Activated CD4-positive, alpha-beta T cell treated with anti-CD3 and anti-CD28 coated beads, Interleukin-2, Interleukin-6, amounts not matched to agents 100 ng/mL and 50 ng/mL, durations not matched to agents 16 hours and 8 hours (primary cell): ENCODE results near the gene CDH16.
"Not testable (repeated sequence)": the region's sequence is repeated elsewhere in the genome, so short reads cannot be mapped to it uniquely, and the experiment has no call there.

Experiments used
- DNase-seq: peaks from one replicate; pipeline ENCODE4 v3.0.0-alpha.2; 2020

Gene CDH16

DNA sequence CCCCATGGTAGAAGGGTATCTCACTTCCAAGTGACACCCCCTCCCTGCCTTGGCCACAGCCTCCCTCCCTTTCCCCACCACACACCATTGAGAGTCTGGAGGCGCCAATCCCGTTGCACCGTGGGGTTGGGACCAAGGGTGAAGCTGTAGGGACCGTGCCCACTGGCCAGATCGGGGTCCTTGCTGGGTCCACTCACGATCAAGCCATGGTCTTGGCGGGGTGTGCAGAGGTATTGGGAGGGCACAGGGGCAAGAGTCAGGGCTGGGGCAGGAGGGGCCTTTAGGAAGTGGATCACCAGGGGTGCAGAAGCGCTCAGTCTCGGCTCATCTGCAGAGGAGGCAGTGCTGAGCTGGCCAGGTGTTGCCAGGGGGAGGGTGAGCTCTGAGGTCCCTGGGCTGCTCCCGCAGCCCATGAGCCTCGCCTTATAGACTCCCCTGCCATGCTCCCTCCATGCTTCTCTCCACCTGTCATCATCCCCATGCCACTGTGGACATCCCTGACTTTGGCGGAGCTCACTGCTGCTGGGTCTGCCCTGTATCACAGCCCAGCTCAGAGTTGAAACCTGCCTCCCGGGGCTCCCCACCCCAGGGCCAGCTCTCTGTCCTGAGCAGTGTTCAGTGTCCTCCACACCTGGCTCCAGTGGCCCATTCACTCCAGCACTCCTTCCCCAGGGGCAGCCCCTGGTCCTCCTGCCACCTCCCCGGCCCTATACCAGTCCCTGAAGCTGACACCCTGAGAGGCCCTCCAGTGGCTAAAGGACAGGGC, 8.3 kb downstream of the CDH16 start:
- no peak for DNase-seq

DNA sequence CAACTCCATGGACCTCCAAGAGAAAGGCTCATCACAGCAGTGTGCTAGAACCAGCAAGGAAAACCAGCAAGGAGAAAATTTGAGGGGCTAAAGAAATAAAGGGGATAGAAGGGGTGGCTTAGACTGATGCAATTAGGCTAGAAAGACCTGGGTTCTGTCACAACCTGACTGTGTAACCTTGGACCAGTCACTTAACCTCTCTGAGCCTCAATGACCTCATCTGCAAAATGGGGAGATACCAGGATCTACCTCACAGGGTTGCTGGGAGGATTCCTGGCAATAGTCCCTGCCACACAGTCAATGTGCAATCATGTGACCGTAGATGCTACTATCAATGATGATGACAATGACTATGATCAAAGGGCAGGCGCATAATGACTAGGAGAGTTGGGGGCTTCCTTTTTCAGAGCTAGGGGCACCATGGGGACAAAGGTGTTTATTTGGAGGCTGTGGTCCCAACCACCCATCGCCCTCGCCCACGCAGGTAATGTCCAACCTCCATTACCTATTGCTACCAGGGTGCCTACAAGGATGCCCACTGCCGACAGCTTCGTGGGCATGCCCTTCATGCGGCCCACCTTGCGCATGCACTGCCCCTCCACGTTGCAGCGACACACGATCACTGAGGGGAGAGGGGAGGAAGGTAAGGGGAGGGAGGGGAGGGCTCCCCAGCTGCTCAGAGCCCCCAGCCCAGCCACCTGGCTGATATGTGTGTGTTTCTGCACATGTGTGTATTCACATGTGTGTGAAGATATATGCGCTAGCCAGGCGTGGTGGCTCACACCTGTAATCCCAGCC, 9.7 kb downstream of the CDH16 start:
- no peak for DNase-seq

DNA sequence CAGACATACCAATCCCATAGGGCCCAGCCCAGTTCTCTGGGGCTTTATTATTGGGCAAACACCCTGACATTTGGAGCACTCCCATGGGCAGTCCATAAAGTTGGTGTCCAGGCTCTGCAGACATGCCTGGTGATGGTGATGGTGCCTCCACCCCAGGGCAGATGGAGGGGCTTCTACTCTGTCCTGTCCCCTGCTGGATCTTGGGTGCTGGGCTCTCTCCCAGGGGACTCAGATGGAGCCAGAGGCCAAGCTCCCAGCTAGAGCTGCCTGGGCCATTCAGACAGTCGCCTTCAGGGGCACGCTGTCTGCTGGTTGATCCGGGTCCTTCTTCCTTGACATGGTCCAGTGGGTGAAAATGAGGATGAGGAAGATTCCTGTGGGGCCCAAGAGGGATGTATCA, 10.6 kb downstream of the CDH16 start:
- no peak for DNase-seq

DNA sequence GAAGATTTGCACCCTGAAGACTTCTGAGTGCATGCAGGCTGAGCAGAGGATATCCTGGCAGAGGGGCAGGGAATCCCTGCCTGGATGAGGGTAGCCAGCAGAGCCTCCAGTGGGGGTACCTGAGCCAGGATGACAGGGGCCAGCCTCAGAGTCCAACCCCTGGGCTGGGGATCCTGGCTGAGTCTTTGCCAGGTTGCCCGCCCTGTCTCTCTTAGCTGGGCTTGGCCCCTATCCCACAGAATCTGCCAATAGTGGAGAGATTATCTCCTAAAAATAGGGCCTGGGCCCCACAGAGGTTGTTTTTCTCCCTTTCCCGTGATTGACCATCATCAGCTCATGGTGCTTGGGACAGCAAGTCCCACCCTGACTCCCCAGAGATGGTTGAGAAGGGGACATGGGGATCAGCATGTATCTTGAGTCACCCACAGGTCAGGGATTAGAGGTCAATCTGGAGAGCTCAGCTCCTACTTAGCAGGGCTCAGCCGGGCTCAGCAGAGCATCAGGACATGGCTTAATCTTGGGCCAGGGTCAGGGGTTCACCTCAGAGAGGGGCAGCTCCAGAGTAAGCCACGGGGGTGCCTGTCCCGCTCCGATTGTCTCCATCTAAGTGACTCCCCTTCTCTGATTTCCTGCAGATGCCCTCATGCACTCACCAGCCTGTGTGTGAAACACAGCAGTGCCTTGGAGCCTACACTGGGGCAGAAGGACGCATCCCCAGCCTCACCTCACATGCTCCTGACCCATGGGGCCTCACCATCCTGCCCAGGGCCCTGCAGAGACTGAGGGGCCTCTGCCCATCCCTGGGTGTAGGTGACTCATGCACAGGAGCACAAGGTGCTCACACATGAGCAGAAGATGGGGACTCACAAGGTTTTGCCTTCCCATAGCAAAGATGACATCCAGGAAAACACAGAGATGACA, 11.5 kb downstream of the CDH16 start:
- no peak for DNase-seq

DNA sequence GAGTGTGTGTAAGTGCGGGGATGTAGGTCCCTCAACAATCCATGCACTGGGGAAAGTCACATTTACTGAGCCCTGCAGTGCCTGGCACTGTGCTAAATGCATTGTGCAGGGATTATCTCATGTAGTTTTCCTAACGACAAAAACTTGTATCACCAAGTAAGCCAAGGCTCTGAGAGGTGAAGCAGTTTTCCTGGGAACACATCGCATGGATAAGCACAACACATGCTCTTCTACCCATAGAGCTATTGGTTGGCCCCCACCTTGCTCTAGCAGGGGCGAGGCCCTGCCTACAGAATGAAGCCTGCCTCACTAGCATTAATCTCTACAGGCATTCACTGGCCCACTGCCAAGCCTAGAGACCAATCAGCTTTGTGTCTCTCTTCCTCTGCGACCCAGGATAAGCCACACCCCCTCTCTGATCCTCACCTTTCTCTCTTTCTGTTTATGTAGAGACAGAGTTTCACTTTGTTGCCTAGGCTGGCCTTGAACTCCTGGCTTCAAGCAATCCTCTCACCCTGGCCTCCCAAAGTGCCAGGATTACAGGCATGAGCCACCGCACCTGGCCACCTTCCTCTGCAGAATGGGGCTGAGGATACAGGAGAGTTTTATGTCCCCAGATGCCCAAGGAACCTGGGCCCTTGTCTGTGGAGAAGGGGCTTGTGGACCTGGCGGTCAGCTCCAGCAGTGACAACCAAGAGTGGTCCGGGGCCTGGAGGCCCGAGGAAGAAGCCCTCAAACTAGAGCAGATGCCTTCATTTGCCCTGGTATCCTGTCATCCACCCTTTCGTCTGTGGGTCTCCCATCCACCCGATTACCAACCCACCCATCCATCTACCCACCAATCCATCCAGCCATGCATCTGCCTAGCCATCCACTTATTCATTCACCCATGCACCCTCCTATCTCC, 12.8 kb downstream of the CDH16 start:
- DNase-seq = peak; percentile 38

DNA sequence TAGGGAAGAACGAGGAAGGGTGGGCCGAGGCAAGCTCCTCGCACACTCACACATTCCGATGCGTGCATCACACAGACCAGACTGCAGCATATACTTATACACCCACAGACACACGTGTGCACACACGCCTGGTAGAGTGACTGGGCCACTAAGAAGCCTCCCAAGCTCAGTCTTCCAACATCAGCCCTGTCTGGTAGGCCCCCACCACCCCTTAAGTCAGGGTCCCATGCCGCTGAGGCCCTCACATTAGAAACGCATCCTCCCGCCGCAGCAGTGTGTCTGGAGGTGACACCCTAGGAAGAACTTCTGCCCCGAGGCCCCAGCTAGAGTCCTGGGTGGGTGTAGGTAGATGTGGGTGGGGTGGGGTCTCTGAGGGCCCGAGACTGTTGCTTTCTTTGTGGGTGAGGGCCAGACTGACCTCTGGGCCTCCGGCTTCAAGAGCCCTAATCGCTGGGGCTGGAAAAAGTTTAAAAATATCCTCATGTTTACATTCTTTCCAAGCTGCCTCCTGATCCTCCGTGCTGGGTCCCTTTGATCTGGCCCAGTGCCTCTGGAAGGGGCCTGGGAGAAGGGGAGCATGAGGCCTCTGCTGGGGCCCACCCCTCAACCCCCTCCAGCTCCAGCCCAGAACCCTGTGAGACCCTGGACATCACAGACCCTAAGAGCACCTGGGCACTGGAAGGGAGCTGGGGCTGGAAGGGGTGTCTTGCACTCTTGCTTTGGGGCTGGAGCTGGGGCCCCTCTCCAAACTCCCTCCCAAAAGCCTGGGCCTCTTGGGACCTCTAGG, 13.6 kb downstream of the CDH16 start:
- DNase-seq = no peak

DNA sequence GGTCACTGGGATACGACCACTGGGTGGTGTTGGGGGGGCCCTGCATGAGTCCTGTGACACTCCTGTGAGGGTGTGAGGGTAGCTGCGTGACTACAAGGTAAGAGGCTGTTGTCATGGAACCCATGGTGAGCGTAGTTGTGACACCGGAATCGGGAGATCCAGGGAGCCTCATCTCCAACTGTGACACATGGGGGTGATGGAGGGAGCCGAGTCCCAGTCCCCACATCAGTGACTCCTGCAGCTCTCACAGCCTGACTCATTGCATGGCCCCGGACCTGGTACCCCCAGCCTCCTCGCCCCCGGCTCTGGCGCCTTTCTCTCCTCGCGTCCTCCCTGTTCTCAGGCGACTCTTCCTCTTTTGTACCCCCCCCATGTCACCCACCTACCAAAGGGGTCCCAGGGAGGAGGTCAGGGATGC, 14.2 kb downstream of the CDH16 start:
- no peak for DNase-seq

DNA sequence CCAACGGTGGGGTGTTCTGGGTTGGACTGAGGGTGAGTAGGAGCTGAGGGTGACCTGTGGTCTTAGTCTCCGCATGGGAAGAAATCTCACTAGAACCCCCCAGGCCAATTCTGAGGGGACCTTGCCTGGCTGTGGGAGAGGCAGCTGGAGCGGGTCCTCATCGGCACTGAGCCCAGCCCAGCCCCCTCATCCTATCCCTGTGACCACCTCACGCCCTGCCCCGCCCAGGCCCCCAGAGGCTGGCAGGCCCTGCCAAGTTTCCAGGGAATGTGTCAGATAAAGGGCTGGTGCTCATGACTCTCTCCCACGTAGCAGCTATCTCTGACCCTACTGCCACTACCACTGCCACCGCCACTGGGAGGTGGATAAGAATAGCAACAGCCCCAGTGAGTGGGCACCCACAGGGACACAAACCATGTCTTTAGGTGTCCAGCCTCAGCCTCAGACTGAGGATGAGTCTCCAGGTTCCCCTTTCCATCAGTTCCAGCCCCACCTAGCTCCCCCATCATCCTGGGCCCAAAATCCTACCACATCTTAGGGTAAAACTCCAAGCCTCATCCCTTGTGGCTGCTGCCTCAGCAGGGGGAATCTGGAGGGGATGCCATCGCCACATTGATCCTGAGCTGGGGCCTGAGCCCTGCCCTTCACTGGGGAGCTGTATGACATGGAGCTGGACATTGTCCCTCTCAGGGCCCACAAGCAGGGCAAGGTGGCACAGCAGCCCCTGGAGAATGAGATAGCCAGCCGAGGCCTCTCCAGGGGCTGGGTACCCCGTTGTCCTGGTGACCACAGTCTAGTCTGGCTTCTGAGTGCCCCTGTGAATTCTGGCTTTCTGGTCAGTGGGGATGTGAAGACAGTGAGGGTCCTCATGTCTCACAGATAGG, 14.9 kb downstream of the CDH16 start:
- no peak for DNase-seq

DNA sequence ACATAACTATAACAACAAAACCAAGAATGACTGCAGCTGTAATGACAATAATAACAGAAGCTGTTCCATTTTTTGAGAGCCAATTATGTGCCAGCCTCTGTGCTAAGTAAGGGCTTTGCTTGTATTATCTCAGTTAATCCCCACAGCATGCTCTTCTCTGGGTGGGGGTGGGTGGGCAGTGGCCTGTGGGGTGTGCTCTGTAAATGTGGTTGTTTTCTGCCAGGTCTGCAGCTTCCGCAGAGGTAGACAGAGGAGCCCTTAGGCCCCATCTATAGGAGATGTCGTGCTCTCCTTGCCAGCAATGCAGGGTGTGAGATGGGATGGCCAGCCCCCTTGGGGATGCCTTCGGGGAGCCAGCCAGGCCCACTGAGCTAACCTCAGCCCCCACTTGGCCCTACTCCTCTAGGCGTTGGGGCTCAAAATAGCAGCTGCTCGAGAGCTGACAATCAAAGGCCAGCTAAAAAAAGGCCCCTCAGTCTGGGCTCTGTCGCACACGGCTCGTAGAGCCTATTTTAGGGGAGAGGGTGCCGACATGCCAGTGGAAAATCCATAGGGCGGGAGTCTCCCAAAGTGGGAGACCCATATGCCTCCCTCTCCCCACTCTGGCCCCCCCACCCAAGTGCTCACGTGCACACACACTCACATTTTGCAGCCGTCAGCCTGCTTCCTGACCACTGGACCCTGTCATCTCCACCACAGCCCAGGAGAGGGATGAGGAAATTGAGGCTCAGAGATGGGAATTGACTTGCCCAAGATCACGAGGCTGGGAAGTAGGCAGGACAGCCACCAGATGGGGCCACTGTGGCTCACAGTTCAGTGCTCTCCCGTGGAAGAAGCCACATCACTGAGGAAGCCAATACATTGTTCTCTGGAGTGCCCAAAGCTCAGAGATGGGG, 15.8 kb downstream of the CDH16 start:
- DNase-seq = no peak

DNA sequence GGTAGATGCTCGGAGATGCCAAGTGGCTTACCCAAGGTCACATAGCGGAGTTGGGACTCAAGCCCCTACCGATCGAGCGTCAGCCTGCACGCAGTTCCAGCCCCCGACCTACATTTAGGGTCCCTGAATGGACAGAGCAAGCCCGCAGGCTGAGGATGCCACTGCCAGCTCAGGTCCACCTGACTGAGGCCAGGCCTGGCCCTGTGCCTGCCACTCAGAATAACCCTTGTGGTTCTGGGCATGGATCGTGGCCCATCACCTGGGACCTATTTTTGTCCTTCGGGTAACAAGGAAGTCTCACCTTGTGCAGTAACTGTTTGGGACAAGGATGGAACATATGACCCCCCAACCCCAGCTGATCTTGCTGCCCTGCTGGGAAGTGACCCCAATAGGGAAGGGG, 17.1 kb downstream of the CDH16 start:
- DNase-seq = no peak

DNA sequence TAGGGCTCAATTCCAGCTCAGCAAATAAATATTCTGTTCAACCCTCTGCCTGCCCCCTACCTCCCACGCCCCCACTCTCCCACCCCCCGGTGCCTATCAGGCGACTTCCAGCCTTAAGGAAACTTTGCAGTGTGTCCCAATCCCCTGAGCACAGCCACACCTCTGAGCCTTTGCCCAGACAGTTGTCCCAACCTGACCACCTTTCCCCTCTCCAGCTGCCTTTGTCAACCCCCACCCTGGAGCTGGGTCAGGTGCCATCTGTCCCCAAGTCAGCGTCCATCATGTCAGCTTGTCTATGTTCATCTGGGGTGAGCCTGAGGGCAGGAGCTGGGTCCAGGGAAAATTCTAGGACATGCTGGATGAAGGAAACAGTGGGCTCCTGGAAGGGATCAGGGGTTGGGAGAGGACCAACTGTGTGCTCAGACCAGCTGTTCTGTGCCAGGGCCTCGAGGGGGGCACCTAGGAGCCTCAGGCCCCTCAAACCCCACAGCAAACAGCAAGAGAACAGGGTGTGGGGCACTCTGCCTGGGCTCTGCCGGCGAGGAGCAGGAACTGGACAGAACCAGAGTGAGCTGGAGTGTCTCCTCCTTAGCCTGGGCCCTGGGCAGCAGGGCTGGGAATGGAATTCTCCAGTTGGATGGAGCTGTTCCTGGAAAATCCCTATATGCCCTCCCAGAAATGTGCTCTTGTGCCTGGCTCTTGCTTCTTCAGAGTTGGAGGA, 17.8 kb downstream of the CDH16 start:
- DNase-seq = no peak

DNA sequence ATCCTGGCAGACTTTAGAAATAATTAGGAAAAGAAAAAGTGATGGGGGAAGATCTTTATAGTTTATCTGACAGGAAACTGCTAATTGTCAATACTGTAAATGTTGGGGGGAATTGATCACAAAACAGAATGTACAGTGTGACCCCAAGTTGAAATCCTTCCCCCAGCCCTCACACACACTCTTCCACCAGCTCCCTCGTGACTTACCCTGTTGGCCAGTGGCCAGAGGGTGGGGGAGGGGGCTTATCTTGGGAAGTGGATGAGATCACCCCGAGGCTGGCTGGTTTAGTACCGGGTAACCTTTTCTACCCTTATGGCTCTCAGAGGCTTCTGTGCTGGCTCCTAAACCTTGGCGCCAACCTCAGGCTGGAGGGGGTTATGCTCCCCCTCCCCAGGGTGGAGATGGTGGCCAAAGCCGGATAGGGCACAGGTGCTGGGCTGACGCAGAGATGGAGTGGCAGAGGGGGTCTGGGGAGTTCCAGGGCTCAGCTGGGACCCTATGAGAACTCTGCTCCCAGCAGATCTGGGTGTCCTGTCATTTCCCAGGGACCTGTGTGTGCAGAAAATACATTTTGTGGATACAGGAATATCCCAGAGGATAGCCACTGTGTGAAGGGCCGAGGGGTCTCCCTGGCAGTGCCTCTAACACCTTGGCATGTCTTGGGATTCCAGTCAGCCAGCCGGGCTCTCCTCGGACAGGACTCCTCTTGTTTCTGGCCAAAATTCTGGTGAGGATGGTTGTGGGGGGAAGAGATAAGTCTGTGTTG, 18.6 kb downstream of the CDH16 start:
- no peak for DNase-seq

DNA sequence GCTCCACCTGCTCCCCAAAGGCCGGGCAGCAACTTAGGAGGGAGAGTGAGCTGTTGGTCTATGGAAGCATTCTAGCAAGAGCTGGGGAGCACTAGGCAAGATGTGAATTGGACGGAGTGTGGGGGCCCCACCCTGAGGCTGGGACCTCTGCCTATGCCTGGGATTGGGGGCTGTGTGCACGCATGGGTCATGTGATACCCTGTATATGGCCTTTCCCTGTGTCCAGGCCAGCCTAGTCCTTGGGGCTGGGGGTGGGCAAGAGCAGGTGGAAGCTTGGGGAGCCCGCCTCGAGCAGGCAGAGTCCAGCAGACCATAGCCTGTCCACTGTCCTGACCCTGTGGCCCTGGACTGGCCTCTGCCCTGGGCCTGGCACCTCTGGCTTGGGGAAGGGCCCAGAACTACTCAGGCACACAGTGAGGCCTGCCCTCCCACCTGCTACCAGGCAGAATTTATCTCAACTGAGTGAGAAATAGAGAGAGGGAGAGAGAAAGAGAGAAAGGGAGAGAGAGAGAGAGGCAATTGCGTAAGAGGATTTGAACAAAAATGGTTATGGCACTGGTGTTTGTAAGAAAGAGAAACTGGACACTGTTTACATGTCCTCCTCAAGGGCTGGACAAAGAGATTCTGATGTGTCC, 19.3 kb downstream of the CDH16 start:
- DNase-seq = no peak

DNA sequence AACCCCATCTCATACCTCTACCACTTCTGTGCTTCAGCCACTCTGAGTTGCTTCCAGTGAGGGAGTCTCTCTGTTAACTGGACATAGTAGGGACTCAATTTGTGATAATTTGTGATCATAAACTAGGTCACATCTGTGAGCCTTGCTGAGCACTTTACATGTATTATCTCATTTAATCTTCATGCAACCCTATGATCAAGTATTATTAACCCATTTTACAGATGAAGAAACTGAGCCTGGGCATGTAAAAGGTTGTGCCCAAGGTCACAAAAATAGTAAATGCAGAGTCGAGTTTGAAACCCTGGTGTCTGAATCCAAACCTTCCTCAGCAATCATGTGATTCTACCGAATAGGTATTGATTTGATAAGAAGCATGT, 19.8 kb downstream of the CDH16 start:
- no peak for DNase-seq

DNA sequence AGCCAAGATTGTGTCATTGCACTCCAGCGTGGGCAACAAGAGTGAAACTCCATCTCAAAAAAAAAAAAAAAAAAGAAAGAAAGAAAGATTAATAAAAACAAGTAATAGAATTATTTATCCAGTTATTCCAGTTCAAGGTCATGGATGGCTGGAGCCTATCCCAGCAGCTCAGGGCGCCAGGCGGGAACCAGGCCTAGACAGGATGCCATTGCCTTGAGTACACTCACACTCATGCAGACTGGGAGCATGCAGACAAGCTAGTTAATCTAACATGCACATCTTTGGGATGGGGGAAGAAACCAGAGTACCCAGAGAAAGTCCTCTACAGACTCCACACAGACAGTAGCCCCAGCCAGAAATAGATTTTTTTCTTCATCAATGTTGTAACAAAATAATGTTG, 20.5 kb downstream of the CDH16 start:
- DNase-seq = no peak

DNA sequence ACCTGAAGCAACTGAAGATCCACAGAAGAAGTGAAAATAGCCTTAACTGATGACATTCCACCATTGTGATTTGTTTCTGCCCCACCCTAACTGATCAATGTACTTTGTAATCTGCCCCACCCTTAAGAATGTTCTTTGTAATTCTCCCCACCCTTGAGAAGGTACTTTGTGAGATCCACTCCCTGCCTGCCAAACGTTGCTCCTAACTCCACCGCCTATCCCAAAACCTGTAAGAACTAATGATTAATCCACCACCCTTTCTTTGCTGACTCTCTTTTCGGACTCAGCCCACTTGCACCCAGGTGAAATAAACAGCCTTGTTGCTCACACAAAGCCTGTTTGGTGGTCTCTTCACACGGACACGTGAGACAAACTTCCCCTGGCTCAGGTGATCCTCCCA, 22.0 kb downstream of the CDH16 start:
- DNase-seq = not testable (repeated sequence)

DNA sequence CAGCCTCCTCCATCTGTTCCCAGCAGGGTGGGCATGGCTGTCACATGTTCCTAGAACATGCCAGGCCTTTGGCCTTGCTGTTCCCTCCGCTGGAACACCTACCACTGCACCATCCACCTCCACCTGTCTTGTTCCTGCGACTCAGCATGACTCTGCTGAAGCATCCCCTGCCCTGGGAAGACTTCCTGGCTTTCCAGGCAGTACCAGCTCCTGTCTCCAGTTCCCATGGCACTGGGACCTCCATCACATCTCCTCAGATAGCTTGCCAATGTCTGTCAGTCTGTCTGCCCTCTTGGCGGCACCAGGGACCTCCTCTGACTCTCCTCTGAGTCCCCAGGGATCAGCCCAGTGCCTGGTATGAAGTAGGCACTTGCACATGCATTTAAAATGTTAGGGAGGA, 22.7 kb downstream of the CDH16 start:
- DNase-seq = no peak

DNA sequence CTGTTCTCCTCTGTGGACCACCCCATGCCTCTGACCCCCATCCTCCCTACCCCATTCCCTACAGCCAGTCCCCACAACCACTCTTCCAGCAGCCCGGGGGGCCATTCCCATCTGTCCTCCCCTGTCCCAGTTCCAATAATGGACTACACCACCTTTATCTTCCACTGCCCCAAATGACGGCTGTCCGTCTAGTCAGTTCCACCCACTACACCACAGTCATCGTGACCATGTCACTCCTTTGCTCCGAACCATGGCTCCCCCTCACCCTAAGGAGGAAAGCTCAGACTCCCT, 23.1 kb downstream of the CDH16 start:
- DNase-seq = no peak
